ENCODE data around the gene AP2A2.

The AP2A2 gene

GRCh38 chr11:1017269-1018005, 91.8 kb downstream of the AP2A2 start:
- no peak for TF ChIP-seq CTCF (IDR thresholded peaks at IDR 0.05; ENCODE audit: extremely low read depth, insufficient read depth, missing control alignments)
- DNase-seq (ENCODE audit: low spot score), result peak; percentile 62
- in situ Hi-C loops (cut with MboI; ENCODE audit: low pct_unique_long_range_greater_than_20kb, low sequenced_read_pairs, unreplicated experiment), result no loop called here

- no peak for TF ChIP-seq CTCF (IDR thresholded peaks at IDR 0.05; ENCODE audit: extremely low read depth, insufficient read depth, missing control alignments)
- in situ Hi-C loops (cut with MboI; ENCODE audit: low pct_unique_long_range_greater_than_20kb, low sequenced_read_pairs, unreplicated experiment), result no loop called here
- DNase-seq (ENCODE audit: low spot score), result no peak
Measured at GRCh38 chr11:1018091-1018490, 92.4 kb downstream of the AP2A2 start.

- in situ Hi-C loops (cut with MboI; ENCODE audit: low pct_unique_long_range_greater_than_20kb, low sequenced_read_pairs, unreplicated experiment), result no loop called here
- DNase-seq (ENCODE audit: low spot score), result no peak
Measured at GRCh38 chr11:1019321-1019910, 93.7 kb downstream of the AP2A2 start.

GRCh38 chr11:1020211-1020905, 94.7 kb downstream of the AP2A2 start:
- TF ChIP-seq CTCF (IDR thresholded peaks at IDR 0.05; ENCODE audit: extremely low read depth, insufficient read depth, missing control alignments), result no peak
- in situ Hi-C loops (cut with MboI; ENCODE audit: low pct_unique_long_range_greater_than_20kb, low sequenced_read_pairs, unreplicated experiment), result no loop called here

More at GRCh38 chr11:1019321-1019910, 93.7 kb downstream of the AP2A2 start:
- no peak for TF ChIP-seq CTCF (IDR thresholded peaks at IDR 0.05; ENCODE audit: extremely low read depth, insufficient read depth, missing control alignments)

GRCh38 chr11:1022411-1022810, 96.7 kb downstream of the AP2A2 start:
- in situ Hi-C loops (cut with MboI; ENCODE audit: low pct_unique_long_range_greater_than_20kb, low sequenced_read_pairs, unreplicated experiment), result no loop called here
- DNase-seq (ENCODE audit: low spot score), result no peak
- TF ChIP-seq CTCF (IDR thresholded peaks at IDR 0.05; ENCODE audit: extremely low read depth, insufficient read depth, missing control alignments), result no peak

More at GRCh38 chr11:1020211-1020905, 94.7 kb downstream of the AP2A2 start:
- no peak for DNase-seq (ENCODE audit: low spot score)

GRCh38 chr11:1022908-1023810, 97.5 kb downstream of the AP2A2 start:
- TF ChIP-seq CTCF (IDR thresholded peaks at IDR 0.05; ENCODE audit: extremely low read depth, insufficient read depth, missing control alignments), result no peak
- in situ Hi-C loops (cut with MboI; ENCODE audit: low pct_unique_long_range_greater_than_20kb, low sequenced_read_pairs, unreplicated experiment), result no loop called here
- no peak for DNase-seq (ENCODE audit: low spot score)

Data from GM13977 (cell line).